ENCODE results near the gene FAM24A. TPM values are rescaled to one million over a fixed set of nuclear protein-coding genes. Genes with fewer than 3 reads are reported as not detected.

Gene FAM24A
- total RNA-seq, 1 donor from 2014 or later: not detected

- peak; percentile 44 for DNase-seq
- ATAC-seq (ENCODE audit: poor library complexity): no peak
- intact Hi-C loops (cut with DNase I): no loop called here
These were observed 1.6 kb downstream of the FAM24A start for GRCh38 chr10:122911889-122912484.

DNA sequence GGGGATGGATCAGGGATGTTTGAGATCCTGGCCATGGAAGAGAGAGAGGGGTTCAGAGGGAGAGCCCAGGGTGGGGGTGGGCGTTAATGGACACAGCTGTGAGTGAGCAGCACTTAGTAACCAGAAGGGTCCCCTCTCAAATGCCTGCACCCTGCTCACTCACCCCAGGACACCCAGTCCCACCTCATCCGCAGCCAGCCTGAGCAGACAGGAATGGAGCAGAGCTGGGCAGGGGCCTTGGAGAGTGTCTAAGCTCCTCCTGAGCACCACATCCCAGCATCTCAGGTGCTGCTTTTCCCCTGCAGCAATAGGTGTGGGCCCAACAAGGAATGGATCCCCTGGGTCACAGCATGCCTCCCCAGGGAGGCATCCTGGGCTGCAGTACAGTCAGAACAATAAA lies 5.3 kb downstream of the FAM24A start:
- intact Hi-C loops (cut with DNase I): no loop called here
- DNase-seq: no peak
- ATAC-seq (ENCODE audit: poor library complexity): no peak

DNA sequence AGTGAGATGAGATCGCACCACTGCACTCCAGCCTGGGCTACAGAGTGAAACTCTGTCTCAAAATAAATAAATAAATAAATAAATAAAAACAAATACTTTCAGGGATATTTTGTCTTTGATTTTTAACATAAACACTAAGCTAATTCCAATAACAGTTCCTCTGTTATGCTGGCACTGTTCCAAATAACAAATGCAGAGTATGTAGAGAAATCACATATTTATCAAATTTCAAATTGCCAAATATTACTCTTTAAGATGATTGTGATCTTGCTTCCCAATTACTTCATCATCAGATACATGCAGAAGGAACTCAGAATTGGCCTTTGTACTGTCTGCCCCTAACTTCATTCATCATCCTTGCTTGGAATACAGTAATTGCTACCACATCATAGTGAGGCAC lies 19.7 kb downstream of the FAM24A start:
- ATAC-seq (ENCODE audit: poor library complexity) (no peak), DNase-seq (no peak)
- intact Hi-C loops (cut with DNase I): no loop called here

GRCh38 chr10:122931088-122931906 lies 20.9 kb downstream of the FAM24A start:
- no peak for DNase-seq
- intact Hi-C loops (cut with DNase I): no loop called here
- ATAC-seq (ENCODE audit: poor library complexity): no peak

GRCh38 chr10:122939133-122939855 lies 28.9 kb downstream of the FAM24A start:
- ATAC-seq (ENCODE audit: poor library complexity): no peak
- no peak for DNase-seq
- intact Hi-C loops (cut with DNase I): no loop called here

GRCh38 chr10:122939856-122940543 lies 29.6 kb downstream of the FAM24A start:
- intact Hi-C loops (cut with DNase I): no loop called here
- no peak for DNase-seq
- no peak for ATAC-seq (ENCODE audit: poor library complexity)

GRCh38 chr10:122949296-122949695 lies 38.9 kb downstream of the FAM24A start:
- ATAC-seq (ENCODE audit: poor library complexity) (no peak), DNase-seq (no peak)
- intact Hi-C loops (cut with DNase I): no loop called here

DNA sequence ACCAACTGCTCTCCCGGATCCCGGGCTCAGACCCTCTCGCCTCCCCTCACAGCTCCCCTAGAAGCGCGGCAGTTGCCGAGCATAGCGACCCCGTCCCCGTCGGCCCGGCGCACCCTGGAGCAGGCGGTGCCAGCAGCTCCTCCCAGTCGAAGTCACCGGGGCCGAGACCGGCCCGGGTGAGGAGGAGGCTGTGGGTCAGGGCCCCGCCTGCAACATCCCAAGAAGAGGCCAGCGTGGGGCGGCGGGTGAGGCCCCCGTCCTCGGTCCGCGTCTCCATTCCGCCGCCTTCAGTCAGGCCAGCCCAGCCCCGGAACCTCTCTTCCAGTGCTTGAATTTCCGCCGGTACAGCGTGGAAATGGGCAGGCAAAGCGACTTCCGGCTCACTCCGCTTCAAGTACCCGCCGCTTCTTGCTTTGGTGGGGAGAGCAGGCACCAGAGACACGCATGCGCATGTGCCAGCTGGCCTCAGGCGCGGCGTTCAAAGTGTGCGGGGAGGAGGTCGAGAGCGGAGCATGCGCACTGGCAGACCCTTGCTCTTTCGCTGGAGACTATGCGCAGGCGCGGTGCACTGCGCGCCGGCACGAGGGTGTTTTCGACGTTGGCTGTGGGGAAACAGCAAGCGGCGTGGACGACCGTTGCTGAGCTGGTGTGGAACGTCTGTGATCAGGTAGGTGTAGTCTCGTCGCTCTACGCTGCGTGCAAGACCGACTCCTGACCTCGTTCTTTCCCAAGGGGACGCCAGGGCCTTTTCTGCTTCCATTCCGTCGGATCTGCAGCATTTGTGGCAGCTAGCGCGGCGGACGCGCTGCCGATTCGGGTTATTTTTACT lies 43.7 kb downstream of the FAM24A start, which contains the start of gene C10orf88:
TSS of gene C10orf88 (minus strand) at position 326 of the 829 bp plus-strand sequence. CDS start at position 277, 49 bp downstream.
- intact Hi-C loops (cut with DNase I): no loop called here
- ATAC-seq (ENCODE audit: poor library complexity) (peak; percentile 100), DNase-seq (peak; percentile 98)

GRCh38 chr10:122954731-122955050 lies 44.3 kb downstream of the FAM24A start:
- no peak for DNase-seq
- intact Hi-C loops (cut with DNase I): no loop called here
- ATAC-seq (ENCODE audit: poor library complexity): no peak

GRCh38 chr10:122955892-122956291 lies 45.5 kb downstream of the FAM24A start:
- DNase-seq (no peak), ATAC-seq (ENCODE audit: poor library complexity) (no peak)
- intact Hi-C loops (cut with DNase I): no loop called here

- intact Hi-C loops (cut with DNase I): no loop called here
- ATAC-seq (ENCODE audit: poor library complexity): no peak
- no peak for DNase-seq
These were observed 47.1 kb downstream of the FAM24A start for GRCh38 chr10:122957474-122957873.

DNA sequence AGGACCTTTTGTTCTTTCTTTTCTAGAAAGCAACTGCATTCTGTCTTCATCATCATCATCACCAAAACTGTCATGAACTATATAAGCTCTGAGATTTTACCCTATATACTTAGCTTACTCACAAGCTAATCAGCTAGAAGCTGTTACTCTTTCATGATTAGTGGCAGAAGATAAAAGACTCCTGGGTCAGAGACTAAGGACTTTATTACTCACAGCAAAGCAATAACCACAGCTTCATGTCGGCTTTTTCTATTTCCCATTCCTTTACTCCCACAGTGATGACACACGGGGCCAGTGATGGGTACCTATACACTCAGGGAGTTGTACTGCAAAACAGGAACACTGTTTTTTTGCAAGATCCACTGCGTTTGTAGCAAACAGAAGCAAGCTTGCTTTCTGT lies 52.0 kb downstream of the FAM24A start:
- no peak for DNase-seq
- intact Hi-C loops (cut with DNase I): no loop called here
- no peak for ATAC-seq (ENCODE audit: poor library complexity)

Other genes starting within 250 kb of the FAM24A start
- gene C10orf120, start 210.8 kb upstream of the FAM24A start, total RNA-seq: not detected
- gene CUZD1, start 64.8 kb upstream of the FAM24A start, total RNA-seq: 0.11 TPM
- not detected for gene FAM24B, start 31.0 kb upstream of the FAM24A start, total RNA-seq
- 7.4 TPM for gene C10orf88, start 43.6 kb downstream of the FAM24A start, total RNA-seq
- 2.9 TPM for gene PSTK, start 69.8 kb downstream of the FAM24A start, total RNA-seq
- gene IKZF5, start 98.2 kb downstream of the FAM24A start, total RNA-seq: 9.7 TPM
- gene ACADSB, start 98.4 kb downstream of the FAM24A start, total RNA-seq: 83.6 TPM
- not detected for gene HMX3, start 225.4 kb downstream of the FAM24A start, total RNA-seq
- gene HMX2, start 237.5 kb downstream of the FAM24A start, total RNA-seq: not detected
- gene BUB3, start 243.8 kb downstream of the FAM24A start, total RNA-seq: 36.3 TPM

Measured in Right ventricle myocardium superior (tissue), 1 donor.